Islet of Langerhans (tissue), 1 donor: ENCODE data around the gene ETS2.
A peak's percentile ranks its signal among the peaks of the same experiment; 100 is the strongest.

ENCODE experiments used
- FAIRE-seq: peaks from one replicate; lab custom pipeline; 2011; peaks lifted over from hg19 to GRCh38; lab: Jason Lieb, UNC

The ETS2 gene

GRCh38 chr21:38802050-38803026 is 3.4 kb upstream of the ETS2 start:
- FAIRE-seq, result no peak

GRCh38 chr21:38803075-38803660 is 2.6 kb upstream of the ETS2 start:
- no peak for FAIRE-seq

- FAIRE-seq, result no peak
Measured at GRCh38 chr21:38804030-38804788, 1.5 kb upstream of the ETS2 start.

- no peak for FAIRE-seq
Measured at GRCh38 chr21:38804789-38805327, 871 bp upstream of the ETS2 start.

- FAIRE-seq, result no peak
Measured at GRCh38 chr21:38806153-38806941, 618 bp downstream of the ETS2 start.

GRCh38 chr21:38806942-38807284 is 1.2 kb downstream of the ETS2 start:
- no peak for FAIRE-seq

GRCh38 chr21:38807441-38807871 is 1.7 kb downstream of the ETS2 start:
- no peak for FAIRE-seq

- FAIRE-seq, result no peak
Measured at GRCh38 chr21:38807986-38808385, 2.3 kb downstream of the ETS2 start.

GRCh38 chr21:38809198-38809878 is 3.6 kb downstream of the ETS2 start:
- FAIRE-seq, result no peak

GRCh38 chr21:38810034-38810825 is 4.5 kb downstream of the ETS2 start:
- no peak for FAIRE-seq

- FAIRE-seq, result no peak
Measured at GRCh38 chr21:38810826-38811164, 5.1 kb downstream of the ETS2 start.

- no peak for FAIRE-seq
Measured at GRCh38 chr21:38811257-38811656, 5.5 kb downstream of the ETS2 start.

- FAIRE-seq, result no peak
Measured at GRCh38 chr21:38813143-38813542, 7.4 kb downstream of the ETS2 start.

GRCh38 chr21:38813547-38813946 is 7.8 kb downstream of the ETS2 start:
- peak; percentile 58 for FAIRE-seq

GRCh38 chr21:38814126-38815059 is 8.7 kb downstream of the ETS2 start:
- FAIRE-seq, result no peak

GRCh38 chr21:38815060-38815405 is 9.3 kb downstream of the ETS2 start:
- FAIRE-seq, result no peak

- no peak for FAIRE-seq
Measured at GRCh38 chr21:38816400-38816977, 10.8 kb downstream of the ETS2 start.

- FAIRE-seq, result no peak
Measured at GRCh38 chr21:38817371-38818324, 11.9 kb downstream of the ETS2 start.
